Endothelial cell (in vitro differentiated cells): ENCODE measurements around the gene RNF224. TPM values are rescaled to one million over a fixed set of nuclear protein-coding genes. Genes with fewer than 3 reads are reported as not detected.

Source experiments
- DNase-seq: peaks from one replicate; pipeline ENCODE4 v3.0.0; 2021; ENCODE audit warnings: low spot score
- H3K27ac Mint-ChIP-seq: one replicate; pipeline ENCODE4 v1.8.0; 2021; ENCODE audit warnings: mixed read lengths, inconsistent platforms; ENCODE audit not compliant: unreplicated experiment
- H3K27me3 Mint-ChIP-seq: one replicate; pipeline ENCODE4 v1.8.0; 2021; ENCODE audit warnings: mild to moderate bottlenecking, moderate library complexity, mixed read lengths, inconsistent platforms; ENCODE audit not compliant: unreplicated experiment
- H3K36me3 Mint-ChIP-seq: one replicate; pipeline ENCODE4 v1.8.0; 2021; ENCODE audit warnings: mild to moderate bottlenecking, low read depth, mixed read lengths, inconsistent platforms; ENCODE audit not compliant: unreplicated experiment
- H3K4me1 Mint-ChIP-seq: one replicate; pipeline ENCODE4 v1.8.0; 2021; ENCODE audit warnings: mild to moderate bottlenecking, mixed read lengths, inconsistent platforms; ENCODE audit not compliant: unreplicated experiment
- H3K4me3 Mint-ChIP-seq: one replicate; pipeline ENCODE4 v1.8.0; 2021; ENCODE audit warnings: mild to moderate bottlenecking, mixed read lengths, inconsistent platforms; ENCODE audit not compliant: unreplicated experiment
- H3K9me3 Mint-ChIP-seq: one replicate; pipeline ENCODE4 v1.8.0; 2021; ENCODE audit warnings: mixed read lengths, inconsistent platforms; ENCODE audit not compliant: unreplicated experiment
- CTCF ChIP-seq: fragments of 200-600 bp; sonication (generic); IDR thresholded peaks from one replicate; pipeline ENCODE4 v1.5.0; 2021; ENCODE audit warnings: antibody characterized with exemption; ENCODE audit not compliant: unreplicated experiment
- total RNA-seq: library from RNA; stranded (reverse); fragmentation: NEBNext Ultra II Directional; extraction: Animal tissue kit (Norgen Biotek cat#: 25700); gene quantifications from one replicate; pipeline ENCODE4 v1.2.1, GENCODE V29; 2021; ENCODE audit not compliant: unreplicated experiment

Gene RNF224
- total RNA-seq, 1 donor from 2014 or later, result not detected

- peak within 1 kb of the TSS; percentile 88 for H3K4me3 Mint-ChIP-seq
- H3K27me3 Mint-ChIP-seq, result peaks cover 10% of the 10 kb centered on the region
- H3K36me3 Mint-ChIP-seq, result no peaks in the 10 kb centered on the region
- no peaks in the 10 kb centered on the region for H3K9me3 Mint-ChIP-seq
- TF ChIP-seq CTCF, result no peak
- H3K27ac Mint-ChIP-seq, result no peak within 1 kb of the TSS
- H3K4me1 Mint-ChIP-seq, result peaks cover 2% of the 10 kb centered on the region
- peak; percentile 98 for DNase-seq
Measured at GRCh38 chr9:137200311-137201204, 26.7 kb upstream of the RNF224 start, which contains the start of gene TPRN. TSS of gene TPRN (minus strand) at chr9:137200741. CDS start at chr9:137200711, 30 bp downstream.

- TF ChIP-seq CTCF, result no peak
- Mint-ChIP-seq H3K4me1 (peaks cover 8% of the 10 kb centered on the region), H3K27ac (no peak overlapping the region), H3K9me3 (no peaks in the 10 kb centered on the region), H3K36me3 (no peaks in the 10 kb centered on the region), H3K4me3 (peak overlapping the region; percentile 77), H3K27me3 (peaks cover 10% of the 10 kb centered on the region)
- DNase-seq, result no peak
Measured at GRCh38 chr9:137201205-137201868, 26.0 kb upstream of the RNF224 start.

GRCh38 chr9:137202966-137203365, 24.3 kb upstream of the RNF224 start:
- Mint-ChIP-seq H3K27ac (no peak overlapping the region), H3K9me3 (no peaks in the 10 kb centered on the region), H3K36me3 (peaks cover 12% of the 10 kb centered on the region), H3K4me1 (peaks cover 21% of the 10 kb centered on the region), H3K27me3 (peaks cover 8% of the 10 kb centered on the region), H3K4me3 (no peak overlapping the region)
- no peak for DNase-seq
- TF ChIP-seq CTCF, result no peak

DNA sequence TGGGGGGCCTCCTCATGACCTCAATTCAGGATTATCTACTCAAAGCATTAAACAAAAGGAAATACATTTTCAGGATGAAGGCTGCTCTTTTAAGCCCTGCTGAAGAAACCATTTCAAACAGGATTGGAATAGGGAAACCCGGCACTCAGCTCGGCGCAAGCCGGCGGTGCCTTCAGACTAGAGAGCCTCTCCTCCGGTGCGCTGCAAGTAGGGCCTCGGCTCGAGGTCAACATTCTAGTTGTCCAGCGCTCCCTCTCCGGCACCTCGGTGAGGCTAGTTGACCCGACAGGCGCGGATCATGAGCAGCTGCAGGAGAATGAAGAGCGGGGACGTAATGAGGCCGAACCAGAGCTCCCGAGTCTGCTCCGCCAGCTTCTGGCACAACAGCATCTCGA, 22.6 kb upstream of the RNF224 start:
- H3K36me3 Mint-ChIP-seq, result peaks cover 15% of the 10 kb centered on the region
- H3K4me1 Mint-ChIP-seq, result peaks cover 21% of the 10 kb centered on the region
- H3K27ac Mint-ChIP-seq, result peak overlapping the region; percentile 48
- H3K4me3 Mint-ChIP-seq, result peak overlapping the region; percentile 97
- peaks cover 9% of the 10 kb centered on the region for H3K27me3 Mint-ChIP-seq
- TF ChIP-seq CTCF, result no peak
- no peak for DNase-seq
- no peaks in the 10 kb centered on the region for H3K9me3 Mint-ChIP-seq
